ENCODE data around the gene MME.

- TF ChIP-seq, protein P1, sequence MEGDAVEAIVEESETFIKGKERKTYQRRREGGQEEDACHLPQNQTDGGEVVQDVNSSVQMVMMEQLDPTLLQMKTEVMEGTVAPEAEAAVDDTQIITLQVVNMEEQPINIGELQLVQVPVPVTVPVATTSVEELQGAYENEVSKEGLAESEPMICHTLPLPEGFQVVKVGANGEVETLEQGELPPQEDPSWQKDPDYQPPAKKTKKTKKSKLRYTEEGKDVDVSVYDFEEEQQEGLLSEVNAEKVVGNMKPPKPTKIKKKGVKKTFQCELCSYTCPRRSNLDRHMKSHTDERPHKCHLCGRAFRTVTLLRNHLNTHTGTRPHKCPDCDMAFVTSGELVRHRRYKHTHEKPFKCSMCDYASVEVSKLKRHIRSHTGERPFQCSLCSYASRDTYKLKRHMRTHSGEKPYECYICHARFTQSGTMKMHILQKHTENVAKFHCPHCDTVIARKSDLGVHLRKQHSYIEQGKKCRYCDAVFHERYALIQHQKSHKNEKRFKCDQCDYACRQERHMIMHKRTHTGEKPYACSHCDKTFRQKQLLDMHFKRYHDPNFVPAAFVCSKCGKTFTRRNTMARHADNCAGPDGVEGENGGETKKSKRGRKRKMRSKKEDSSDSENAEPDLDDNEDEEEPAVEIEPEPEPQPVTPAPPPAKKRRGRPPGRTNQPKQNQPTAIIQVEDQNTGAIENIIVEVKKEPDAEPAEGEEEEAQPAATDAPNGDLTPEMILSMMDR (IDR thresholded peaks at IDR 0.05) = no peak
- no peak for TF ChIP-seq POLR2A (IDR thresholded peaks at IDR 0.05)
These were observed 14.6 kb upstream of the MME start for GRCh38 chr3:155065537-155065936.
